ENCODE data around the gene DIS3L2. TPM values are rescaled to one million over a fixed set of nuclear protein-coding genes. Genes with fewer than 3 reads are reported as not detected.
A peak's percentile ranks its signal among the peaks of the same experiment; 100 is the strongest.

The DIS3L2 gene
- polyA plus RNA-seq, 3 donors = 33.5 to 43.8 (median 37.1) TPM

DNA sequence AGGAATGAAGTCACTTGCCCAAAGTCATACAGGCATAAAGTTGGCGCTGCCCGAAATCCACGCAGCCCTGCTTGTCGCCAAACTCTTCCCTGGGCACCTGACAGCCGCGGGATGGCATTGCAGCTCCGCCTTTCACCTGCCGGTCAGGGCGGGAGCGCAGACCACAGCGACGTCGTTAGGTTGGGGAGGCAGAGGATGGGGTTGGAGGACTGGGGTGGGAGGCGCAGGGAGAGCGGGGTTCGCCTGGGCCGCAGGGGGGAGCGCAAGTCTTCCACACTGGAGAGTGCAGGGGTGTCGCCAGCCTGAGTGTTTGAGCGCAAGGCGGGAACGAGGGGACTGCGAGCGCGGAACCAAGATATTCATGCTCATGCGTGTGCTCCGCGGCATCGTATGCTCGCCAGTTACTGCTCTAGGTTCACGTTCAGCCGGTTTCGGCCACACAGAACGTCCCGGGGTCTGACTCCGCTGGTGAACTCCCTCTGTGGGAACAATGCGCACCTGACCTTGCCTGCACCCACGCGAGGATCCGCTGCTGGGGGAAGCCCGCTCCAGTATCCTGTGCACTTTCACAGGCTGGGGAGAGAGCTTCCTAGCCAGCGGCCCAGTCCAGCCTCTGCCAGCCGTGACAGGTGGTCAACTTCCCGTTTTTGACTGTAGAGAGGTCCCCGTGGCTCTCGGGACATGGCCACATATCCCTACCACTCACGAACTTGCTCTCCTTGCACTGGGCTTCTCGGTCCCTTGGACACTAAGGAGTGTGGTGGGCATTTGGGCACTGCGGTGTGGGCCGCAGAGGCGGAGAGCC is 34.5 kb upstream of the DIS3L2 start:
- peak in 7 of 11 donors; percentile 17 to 34 (median 24) for DNase-seq (ENCODE audit: extremely low read depth in 1 of 11, low read depth in 9 of 11, low spot score in 4 of 11)

DNA sequence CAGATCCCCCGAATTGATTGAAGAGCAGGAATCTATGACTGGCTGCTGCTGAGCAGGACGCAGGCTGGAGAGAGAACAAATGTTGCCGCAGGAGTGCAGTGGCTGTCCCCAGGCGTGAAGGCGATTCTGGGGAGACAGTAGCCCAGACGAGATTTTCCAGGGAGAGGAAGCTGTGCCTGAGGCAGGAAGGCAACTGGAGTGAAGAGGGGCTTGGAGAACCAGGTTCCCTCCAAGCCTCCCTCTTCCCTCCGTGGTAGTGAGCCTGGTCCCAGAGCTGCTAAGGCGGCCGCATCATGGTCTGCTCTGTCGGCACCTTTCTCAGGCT is 34.0 kb upstream of the DIS3L2 start:
- DNase-seq (ENCODE audit: extremely low read depth in 1 of 11, low read depth in 9 of 11, low spot score in 4 of 11) = no peak

DNA sequence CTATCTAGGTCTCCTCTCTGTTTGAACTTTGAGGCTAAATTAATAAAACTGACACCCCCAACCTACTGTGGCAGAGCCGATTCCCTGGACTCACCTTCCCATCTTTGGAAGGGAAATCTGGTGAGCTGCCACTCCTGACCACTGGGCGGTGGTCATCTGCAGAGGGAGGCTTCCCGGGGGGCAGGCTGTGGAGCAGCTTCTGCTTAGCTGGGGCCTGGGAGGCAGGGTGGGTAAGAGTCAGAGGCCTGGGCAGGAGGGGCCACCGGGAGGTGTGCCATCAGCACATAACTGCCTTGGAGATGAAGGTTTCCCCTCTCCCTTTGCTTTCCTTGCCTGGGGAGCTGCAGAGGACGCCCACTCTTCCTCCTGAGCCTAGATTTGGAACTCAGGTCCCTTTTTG is 33.0 kb upstream of the DIS3L2 start:
- DNase-seq (ENCODE audit: extremely low read depth in 1 of 11, low read depth in 9 of 11, low spot score in 4 of 11) = no peak

DNA sequence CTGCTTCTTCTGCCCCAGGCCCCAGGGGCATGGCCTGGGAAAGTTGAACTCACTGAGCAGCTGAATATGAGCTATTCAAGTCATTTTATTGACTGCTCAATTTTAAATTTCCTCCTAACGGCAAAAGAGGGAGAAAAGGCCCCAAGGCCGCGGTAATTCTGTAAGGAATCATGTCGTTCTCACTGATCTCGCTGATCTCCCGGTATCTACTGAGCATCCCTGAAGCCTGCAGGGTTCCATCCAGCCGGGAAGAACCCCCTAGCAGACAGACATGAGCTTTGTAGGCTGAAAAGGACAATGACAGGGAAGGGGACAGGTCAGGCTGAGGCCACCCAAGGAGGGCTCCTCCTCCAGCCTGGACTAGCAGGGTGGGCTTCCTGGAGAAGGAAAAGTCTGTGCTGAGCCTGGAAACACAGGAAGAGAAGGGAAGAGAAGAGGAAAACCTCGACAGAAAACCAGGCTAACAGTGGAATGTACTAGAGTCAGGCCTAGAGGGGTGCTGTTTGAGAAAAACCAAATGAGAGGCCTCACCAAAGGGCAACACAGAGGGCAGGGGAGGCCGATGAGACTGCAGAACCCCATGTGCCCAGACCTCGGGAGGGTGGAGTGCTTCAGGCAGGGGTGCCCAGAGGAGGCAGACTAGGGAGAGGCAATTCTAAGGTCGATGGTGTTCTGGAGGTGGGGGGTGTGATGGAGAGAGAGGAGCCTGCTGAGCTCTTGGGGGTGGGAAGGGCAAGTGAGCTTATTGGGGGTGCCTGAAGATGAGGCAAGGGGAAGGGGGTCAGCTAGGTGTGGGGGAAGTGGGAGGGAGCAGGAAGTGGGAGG is 32.4 kb upstream of the DIS3L2 start:
- no peak for DNase-seq (ENCODE audit: extremely low read depth in 1 of 11, low read depth in 9 of 11, low spot score in 4 of 11)

DNA sequence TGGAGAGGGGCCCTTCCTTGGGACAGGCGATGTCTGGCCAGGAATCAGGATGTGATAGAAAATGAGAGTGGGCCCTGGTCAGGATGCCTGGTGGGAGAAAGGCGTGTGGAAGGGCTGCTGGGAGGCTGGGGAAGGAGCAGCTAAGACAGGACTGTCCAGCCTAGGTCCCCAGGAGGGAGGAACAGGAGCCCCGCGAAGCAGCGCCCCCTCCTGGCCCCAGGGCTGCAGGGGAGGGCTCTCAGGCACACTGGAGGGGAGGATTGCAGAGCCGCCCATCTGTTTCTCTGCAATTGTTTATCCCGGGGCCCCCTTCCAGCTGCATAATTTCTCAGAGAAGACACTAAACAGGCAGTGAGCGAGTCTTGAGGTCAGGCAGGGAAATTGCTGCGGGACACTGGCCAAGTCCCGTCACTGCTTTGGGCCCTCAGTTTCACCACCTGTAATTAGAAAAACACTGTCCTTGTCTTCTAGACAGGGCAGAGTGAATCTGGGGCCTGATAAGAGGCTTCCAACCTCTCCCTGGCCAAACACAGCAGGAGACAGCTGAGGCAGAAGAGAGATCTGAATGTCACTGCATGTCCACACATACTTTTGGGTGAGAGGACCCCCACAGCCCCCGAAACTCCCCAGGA is 31.4 kb upstream of the DIS3L2 start:
- peak in 3 of 11 donors; percentile 10 to 22 (median 17) for DNase-seq (ENCODE audit: extremely low read depth in 1 of 11, low read depth in 9 of 11, low spot score in 4 of 11)

DNA sequence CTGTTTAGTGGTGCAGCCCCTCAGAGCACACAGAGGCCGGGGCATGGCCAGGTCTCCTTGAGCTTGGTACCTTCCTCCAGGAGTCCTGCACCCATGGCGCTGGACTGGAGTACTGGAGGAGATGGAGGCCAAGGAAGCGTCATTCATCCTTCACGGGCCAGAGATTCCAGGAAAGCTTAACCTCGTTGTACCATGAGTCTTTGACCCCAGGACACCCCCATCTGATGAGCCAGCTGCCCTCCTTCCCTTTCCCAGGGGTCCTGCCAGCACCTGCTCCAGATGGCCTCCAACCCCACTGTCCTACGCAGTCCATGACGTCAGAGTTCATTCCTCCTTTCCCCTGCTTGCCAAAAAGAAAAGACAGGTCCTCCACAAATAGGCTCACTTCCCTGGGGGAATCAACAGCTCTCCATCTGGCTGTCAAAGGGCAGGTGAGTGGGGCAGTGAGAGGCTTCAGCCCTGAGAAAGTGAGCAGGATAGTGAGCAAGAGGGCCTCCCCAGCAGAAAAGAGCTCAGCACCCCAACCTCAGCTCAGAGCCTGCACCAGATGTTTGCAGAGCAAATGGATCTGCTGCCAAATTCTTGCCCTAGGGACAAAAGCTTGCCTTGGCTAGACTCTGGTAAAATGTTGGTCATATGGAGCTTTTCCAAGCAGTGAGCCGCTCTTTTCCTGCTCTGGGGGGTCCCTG is 30.8 kb upstream of the DIS3L2 start:
- DNase-seq (ENCODE audit: extremely low read depth in 1 of 11, low read depth in 9 of 11, low spot score in 4 of 11) = no peak

DNA sequence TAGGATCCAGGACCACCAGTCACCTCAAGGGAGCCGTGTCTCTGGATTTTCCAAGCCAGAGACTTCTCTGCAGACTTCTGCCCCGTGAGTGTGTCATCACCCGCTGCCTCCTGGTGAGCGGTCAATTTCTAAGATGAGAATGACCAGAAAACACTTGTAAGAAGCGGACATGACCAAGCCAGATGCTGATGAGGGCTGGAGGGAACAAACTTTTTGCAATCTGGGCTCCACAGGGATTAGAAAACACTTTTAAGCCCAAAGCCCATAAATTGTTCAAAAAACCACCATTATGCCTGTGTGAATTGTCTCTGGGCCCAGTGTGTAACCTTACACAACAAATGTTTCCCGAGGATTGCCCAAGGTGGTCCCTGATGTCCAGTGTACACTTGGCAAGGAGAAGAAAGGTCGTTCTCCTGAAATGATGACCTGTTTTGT is 30.0 kb upstream of the DIS3L2 start:
- no peak for DNase-seq (ENCODE audit: extremely low read depth in 1 of 11, low read depth in 9 of 11, low spot score in 4 of 11)

DNA sequence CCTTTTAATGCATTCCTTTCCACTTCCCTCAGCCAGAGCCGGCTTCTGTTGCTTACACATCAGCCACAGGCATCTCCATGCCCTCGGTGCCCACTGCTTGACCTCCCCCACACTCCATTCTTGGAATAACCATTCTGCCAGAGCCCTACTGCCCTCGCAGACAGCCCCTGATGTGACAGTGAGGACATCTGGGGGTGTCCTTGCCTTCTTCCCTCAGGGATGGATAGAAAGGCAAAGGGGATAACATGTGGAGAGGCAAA is 28.9 kb upstream of the DIS3L2 start:
- no peak for DNase-seq (ENCODE audit: extremely low read depth in 1 of 11, low read depth in 9 of 11, low spot score in 4 of 11)

DNA sequence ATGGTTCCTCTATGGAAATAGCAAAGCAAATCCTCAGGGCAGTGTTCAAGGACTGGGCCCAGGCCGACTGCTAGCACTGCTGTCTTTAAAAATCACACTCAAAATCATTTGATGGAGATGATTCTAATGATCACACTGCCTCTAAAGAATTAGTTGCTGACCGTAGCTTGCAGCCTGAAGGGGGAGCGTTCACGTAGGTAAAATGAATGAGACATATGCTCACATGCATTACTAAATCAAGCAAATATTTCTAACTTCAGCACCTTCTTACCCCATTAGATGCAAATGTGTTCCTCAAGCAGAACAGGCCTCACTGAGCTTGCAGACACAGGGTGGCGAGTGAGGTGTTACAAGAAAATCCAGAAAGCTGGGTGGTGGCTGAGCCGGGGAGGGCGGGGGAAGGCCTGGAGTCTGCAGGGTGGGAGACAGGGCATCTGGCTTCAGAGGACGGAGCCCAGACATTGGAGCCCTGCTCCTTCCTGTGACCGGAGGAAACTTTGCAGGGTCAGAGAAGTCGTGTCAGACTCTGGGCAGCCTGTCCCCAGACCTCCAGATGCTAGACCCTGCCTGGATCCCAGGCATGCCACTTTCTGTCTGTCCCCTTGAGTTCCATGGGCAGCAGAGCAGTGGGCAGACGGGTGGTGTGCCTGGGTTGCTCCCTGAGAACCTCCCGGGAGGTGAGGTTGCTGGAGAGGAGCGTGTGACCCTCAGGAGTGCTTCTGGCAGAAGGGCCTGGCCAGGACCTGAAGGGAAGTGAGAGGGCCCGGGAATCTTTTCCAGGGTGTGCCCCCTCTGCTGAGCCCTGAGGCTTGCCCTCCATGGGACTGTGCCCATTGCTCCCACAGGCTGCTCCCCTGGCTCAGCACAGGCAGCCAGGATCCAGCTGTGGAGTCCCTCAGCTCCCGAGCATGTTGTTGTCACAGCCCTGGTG is 28.3 kb upstream of the DIS3L2 start:
- no peak for DNase-seq (ENCODE audit: extremely low read depth in 1 of 11, low read depth in 9 of 11, low spot score in 4 of 11)

DNA sequence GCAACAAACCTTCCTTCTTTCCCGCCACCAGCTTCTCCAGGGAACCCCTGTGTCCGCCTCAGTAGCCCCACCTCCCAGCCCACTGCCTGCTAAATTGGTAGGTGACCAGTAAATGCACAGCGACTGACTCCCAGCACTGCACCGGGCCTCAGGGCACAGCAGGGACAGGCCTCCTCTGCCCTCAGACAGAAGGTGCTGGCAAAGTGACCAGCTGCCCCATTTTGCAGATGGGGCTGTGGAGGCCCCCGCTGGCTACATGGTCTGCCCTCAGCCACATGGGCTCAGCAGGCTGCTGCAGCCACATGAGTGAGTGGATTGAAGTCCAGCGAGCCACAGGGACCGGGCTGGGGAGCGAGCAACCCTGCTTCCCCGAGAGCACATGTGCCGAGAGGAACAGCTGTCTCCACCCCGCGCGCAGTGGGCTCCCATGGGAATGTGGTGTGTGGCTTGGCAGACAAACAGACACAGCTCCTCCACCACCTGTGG is 27.6 kb upstream of the DIS3L2 start:
- DNase-seq (ENCODE audit: extremely low read depth in 1 of 11, low read depth in 9 of 11, low spot score in 4 of 11) = no peak

DNA sequence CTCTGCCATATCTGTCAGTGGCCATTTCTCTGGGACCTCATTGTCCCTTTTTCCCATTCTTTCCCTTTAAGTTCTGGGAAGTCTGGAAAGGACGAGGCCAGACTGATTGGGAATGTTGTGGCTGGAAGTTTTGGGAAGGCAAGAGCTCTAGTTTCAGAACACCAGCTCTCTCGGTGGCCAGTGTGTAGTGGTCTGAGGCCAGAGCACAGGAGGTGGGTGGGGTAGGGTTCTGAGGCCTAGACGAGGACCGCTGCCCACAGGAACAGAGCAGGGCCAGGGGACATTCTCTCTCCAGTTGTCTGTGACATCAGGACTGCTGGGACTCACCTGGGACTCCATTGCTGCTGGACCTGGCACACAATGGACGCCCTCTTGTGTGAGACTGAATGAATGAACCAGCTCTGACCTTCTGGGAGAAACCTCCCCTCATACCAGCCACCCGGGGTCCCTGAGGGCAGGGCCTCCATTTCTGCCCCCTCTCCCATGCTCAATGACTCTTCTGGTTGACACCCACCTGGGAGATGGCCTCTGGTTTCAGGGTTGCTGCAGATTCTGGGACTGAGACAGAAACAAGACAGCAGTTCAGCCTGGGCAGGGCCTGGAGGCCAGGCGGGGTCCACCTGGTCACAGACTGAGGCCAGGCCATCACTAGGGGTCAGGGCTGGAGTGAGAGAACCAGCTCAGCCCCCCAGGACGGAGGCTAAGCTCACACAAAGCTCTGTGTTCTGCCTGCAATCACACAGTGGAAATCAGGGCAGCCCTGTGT is 26.9 kb upstream of the DIS3L2 start:
- DNase-seq (ENCODE audit: extremely low read depth in 1 of 11, low read depth in 9 of 11, low spot score in 4 of 11) = no peak

DNA sequence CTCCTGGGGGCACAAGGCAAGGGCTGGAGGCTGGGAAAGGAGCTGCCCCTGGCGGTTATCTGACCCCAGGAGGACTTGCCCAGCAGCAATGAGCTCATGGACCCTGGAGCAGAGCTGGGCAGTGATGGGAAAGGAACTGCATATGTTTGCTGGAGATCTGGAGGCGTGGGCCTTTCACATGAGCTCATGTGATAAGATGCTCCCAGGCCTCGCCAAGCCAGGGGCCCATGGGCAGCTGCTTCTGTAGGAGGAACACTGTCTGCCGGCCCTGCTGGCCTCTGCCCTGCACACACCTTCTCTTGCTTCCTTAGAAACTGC is 26.3 kb upstream of the DIS3L2 start:
- DNase-seq (ENCODE audit: extremely low read depth in 1 of 11, low read depth in 9 of 11, low spot score in 4 of 11) = no peak

DNA sequence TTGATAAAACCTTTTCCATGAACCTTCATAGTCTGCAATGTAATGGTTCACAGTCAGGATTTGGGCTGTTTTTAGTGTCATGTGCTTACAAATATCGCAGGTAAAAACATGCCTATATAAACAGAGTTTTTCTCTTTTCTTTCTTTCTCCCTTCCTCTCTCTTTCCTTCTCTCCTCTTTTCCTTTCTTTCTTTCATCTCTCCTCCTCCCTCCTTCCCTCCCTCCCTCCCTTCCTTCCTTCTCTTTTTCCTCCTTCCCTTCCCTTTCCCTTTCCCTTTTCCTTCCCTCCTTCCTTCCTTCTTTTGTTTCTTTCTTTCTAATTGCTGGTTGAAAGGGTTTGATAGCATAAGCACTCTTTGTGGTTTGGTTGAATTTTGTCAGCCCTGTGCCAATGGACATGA is 25.7 kb upstream of the DIS3L2 start:
- DNase-seq (ENCODE audit: extremely low read depth in 1 of 11, low read depth in 9 of 11, low spot score in 4 of 11) = no peak

DNA sequence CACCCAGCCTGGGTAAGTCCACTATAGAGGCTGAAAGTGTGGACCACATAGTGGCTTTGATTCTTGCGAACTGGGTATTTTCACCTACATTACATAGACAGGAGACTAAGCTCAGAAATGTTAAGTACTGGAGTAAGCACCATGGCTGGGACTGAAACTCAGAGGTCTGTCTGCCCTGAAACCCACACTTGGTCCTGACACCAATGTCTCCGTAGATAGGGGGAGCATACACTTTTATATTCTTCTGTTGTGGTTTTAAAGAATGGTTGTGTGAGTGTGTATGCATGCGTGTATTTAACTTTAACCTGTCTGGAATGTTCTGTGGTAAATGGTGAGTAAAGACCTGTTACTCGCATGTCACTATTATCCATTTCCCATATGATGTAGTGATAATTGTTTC is 25.0 kb upstream of the DIS3L2 start:
- no peak for DNase-seq (ENCODE audit: extremely low read depth in 1 of 11, low read depth in 9 of 11, low spot score in 4 of 11)

DNA sequence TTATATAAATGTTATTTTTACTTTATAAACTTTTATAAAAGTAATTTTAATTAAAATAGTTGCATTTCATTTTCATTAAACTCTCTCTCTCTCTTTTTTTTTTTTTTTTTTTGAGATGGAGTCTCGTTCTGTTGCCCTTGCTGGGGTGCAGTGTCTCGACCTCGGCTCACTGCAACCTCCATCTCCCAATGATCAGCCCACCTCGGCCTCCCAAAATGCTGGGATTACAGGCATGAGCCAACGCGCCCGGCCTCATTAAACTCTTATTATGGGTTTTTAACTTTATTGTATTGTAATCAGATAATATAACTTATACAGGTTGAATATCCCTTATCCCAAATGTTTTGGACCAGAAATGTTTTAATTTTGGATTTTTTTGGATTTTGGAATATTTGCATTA is 24.5 kb upstream of the DIS3L2 start:
- DNase-seq (ENCODE audit: extremely low read depth in 1 of 11, low read depth in 9 of 11, low spot score in 4 of 11) = no peak

DNA sequence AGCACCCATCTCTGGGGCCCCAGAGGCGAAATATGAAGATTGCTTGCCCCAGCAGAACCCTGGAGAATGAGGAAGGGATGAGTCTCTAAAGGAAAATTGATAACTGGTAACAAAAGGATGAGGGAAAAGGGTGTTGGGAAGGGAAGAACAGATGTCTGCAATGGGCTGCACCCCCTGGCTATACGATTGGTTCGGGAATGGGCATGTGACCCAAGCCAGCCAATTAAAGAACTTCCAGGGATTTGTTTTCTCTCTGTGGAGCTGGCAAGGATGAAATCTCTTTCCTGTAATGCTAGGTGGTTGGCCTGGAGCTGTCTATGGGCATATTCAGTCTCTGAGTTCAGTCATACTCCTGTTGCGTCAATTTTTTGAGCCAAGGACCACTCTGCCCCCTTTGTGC is 22.5 kb upstream of the DIS3L2 start:
- no peak for DNase-seq (ENCODE audit: extremely low read depth in 1 of 11, low read depth in 9 of 11, low spot score in 4 of 11)

DNA sequence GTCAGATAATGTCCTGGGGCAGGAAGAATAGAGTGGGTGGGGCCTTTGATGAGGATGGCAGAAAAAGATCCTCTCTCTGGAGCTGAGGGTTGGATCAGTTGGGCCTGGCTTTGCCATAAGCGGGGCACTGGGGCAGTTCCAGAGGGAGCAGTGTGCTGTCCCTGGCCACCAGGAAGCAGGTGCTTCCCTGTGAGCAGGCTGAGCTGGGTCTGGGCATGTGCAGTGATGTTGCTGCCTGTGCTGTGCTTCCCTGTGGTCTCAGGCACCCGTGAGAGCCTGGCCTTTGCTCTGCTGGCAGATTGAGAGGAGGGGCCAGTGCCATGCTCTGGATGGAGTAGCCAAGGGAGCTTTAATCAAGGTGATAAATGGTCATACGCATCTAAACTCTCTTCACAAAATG is 20.7 kb upstream of the DIS3L2 start:
- DNase-seq (ENCODE audit: extremely low read depth in 1 of 11, low read depth in 9 of 11, low spot score in 4 of 11) = no peak

DNA sequence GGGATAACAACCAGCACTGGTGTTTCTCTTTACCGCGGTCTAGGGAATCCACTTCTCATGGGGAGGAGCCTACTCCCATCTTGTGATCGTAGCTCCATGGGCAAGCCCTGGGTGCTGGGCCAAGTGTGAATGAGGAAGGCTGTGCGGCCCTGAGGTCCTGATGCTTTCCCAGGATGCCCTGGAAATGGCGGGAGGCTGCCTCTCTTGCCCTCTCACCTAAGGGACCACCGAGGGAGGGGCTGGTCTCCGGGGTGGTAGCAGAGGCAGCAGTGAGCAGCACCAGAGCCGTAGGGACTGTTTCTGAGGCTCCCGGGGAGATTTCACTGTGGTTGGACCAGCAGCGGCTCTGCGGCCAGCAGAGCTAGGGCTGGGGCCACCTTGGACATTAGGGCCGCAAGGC is 19.8 kb upstream of the DIS3L2 start:
- DNase-seq (ENCODE audit: extremely low read depth in 1 of 11, low read depth in 9 of 11, low spot score in 4 of 11) = no peak
